ENCODE results near the gene RPE65. TPM values are rescaled to one million over a fixed set of nuclear protein-coding genes. Genes with fewer than 3 reads are reported as not detected.

RPE65 gene
- total RNA-seq, result not detected

- 8 to 10% methylated on average over 1 of the region's 1 CpG for WGBS, 2 donors (ENCODE audit: low coverage in 1 of 2)
- no peak for ATAC-seq
Measured at GRCh38 chr1:68449901-68450300, at the start of gene RPE65. TSS of gene RPE65 (minus strand) at chr1:68449954. CDS start at chr1:68449905, 49 bp downstream.

GRCh38 chr1:68497358-68497698 lies 47.6 kb upstream of the RPE65 start:
- WGBS, 2 donors (ENCODE audit: low coverage in 1 of 2), result 10 to 20% methylated on average over 2 to 3 of the region's 3 CpGs
- Histone ChIP-seq H3K4me3 (peak overlapping the region; percentile 45 to 63), H3K9me3 (no peaks in the 10 kb centered on the region), H3K27ac (peak overlapping the region in 3 of 4 donors; percentile 15 to 60 (median 59)), H3K27me3 (no peaks in the 10 kb centered on the region), H3K36me3 (no peaks in the 10 kb centered on the region), H3K4me1 (peaks cover 0 to 16% (median 8%) of the 10 kb centered on the region in 3 donors)
- no peak for TF ChIP-seq POLR2A (IDR thresholded peaks at IDR 0.05)
- no peak for TF ChIP-seq POLR2AphosphoS5 (IDR thresholded peaks at IDR 0.05)
- no peak for TF ChIP-seq EP300 (IDR thresholded peaks at IDR 0.05)
- TF ChIP-seq, protein P1, sequence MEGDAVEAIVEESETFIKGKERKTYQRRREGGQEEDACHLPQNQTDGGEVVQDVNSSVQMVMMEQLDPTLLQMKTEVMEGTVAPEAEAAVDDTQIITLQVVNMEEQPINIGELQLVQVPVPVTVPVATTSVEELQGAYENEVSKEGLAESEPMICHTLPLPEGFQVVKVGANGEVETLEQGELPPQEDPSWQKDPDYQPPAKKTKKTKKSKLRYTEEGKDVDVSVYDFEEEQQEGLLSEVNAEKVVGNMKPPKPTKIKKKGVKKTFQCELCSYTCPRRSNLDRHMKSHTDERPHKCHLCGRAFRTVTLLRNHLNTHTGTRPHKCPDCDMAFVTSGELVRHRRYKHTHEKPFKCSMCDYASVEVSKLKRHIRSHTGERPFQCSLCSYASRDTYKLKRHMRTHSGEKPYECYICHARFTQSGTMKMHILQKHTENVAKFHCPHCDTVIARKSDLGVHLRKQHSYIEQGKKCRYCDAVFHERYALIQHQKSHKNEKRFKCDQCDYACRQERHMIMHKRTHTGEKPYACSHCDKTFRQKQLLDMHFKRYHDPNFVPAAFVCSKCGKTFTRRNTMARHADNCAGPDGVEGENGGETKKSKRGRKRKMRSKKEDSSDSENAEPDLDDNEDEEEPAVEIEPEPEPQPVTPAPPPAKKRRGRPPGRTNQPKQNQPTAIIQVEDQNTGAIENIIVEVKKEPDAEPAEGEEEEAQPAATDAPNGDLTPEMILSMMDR (IDR thresholded peaks at IDR 0.05), result no peak
- no peak for ATAC-seq

More at GRCh38 chr1:68449901-68450300, at the start of gene RPE65:
- Histone ChIP-seq H3K4me3 (no peak within 1 kb of the TSS), H3K9me3 (no peaks in the 10 kb centered on the region), H3K36me3 (no peaks in the 10 kb centered on the region), H3K27me3 (no peaks in the 10 kb centered on the region), H3K4me1 (no peaks in the 10 kb centered on the region), H3K27ac (no peak within 1 kb of the TSS)
- TF ChIP-seq POLR2AphosphoS5 (IDR thresholded peaks at IDR 0.05) (no peak), EP300 (IDR thresholded peaks at IDR 0.05) (no peak), POLR2A (IDR thresholded peaks at IDR 0.05) (no peak)
- TF ChIP-seq, protein P1 (IDR thresholded peaks at IDR 0.05), result no peak

DNA sequence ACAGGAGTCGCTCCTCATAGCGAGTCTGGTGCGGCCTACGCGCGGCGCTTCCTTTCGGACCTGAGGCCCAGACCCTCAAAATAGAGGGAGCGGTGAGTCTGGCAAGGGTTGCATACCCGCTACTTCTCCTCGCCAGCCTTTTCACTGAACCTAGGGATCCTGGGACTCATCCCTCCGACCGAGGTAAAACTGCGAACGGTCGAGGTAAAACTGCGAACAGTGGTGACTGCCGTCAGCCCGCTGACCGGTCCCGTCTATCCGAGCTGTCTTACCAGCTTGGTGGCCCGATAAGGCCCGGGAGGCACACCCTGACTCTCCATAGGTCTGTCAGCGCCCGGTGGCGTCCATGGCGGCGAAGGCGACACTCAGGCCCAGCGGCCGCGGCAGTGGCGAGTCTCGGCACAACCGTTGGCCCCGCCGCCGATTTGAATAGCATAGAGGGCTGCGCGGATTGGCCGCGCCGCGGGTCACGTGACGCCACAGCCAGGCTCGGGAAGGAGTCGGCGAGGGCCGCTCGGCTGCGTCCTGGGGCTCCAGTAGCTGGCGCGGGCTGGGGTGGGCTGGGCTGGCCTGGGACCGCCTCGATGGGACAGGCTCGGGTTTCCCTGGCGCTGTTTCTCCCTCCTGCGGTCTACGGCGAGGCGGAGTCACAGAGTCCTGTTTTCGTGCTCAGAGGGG lies 47.1 kb upstream of the RPE65 start, which contains the start of gene DEPDC1:
TSS of gene DEPDC1 (minus strand) at position 403 of the 678 bp plus-strand sequence. CDS start at position 320, 83 bp downstream.
- Histone ChIP-seq H3K27me3 (no peaks in the 10 kb centered on the region), H3K9me3 (no peaks in the 10 kb centered on the region), H3K4me1 (peaks cover 0 to 16% (median 8%) of the 10 kb centered on the region in 3 donors), H3K36me3 (no peaks in the 10 kb centered on the region), H3K27ac (peak within 1 kb of the TSS in 3 of 4 donors; percentile 15 to 60 (median 59)), H3K4me3 (peak within 1 kb of the TSS; percentile 45 to 63)
- peak; percentile 99 for ATAC-seq
- 0% methylated on average over 1 of the region's 64 CpGs; no CpG with 5 or more reads in 1 of the 2 donors for WGBS, 2 donors (ENCODE audit: low coverage in 1 of 2)
- TF ChIP-seq POLR2A (IDR thresholded peaks at IDR 0.05), result no peak
- TF ChIP-seq EP300 (IDR thresholded peaks at IDR 0.05), result no peak
- TF ChIP-seq, protein P1 (IDR thresholded peaks at IDR 0.05), result peak in 1 of 4 experiments; percentile 14

DNA sequence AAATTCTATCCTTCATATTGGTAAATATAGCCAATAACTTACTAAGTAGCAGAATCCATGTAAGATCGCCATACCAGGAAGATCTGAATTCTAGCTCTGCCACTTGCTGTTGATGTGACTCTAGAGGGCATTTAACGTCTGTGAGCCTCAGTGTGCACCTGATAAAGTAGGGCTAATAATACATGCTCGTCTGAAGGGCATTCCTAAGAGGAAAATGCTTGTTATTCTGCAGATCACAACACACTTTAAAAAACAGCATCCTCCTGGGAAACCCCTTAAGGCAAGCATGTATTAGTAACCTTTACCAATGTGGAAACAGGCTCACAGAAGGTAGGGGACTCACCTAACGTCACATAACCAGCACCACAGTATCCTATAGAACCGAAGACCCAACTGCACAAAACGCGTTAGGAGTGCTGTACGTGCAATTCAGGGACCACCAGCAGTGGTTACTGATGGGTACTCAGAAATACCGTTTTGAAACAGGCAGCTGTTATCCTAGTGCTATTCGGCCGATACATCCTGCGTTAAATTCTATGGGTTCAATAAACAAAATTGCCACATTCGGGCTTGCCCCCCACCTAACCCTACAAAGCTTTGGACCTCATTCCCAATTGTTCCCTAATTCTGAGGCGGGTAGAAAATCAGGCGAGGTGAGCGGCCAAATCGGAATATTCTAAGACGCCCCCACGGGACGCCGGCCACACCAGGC lies 46.4 kb upstream of the RPE65 start:
- H3K4me1 ChIP-seq, result peaks cover 0 to 16% (median 8%) of the 10 kb centered on the region in 3 donors
- no peaks in the 10 kb centered on the region for H3K27me3 ChIP-seq
- H3K27ac ChIP-seq, result peak overlapping the region in 1 of 4 donors; percentile 60
- H3K9me3 ChIP-seq, result no peaks in the 10 kb centered on the region
- ATAC-seq, result no peak
- no peak for TF ChIP-seq EP300 (IDR thresholded peaks at IDR 0.05)
- no peak for TF ChIP-seq POLR2A (IDR thresholded peaks at IDR 0.05)
- TF ChIP-seq, protein P1 (IDR thresholded peaks at IDR 0.05), result no peak
- no peak for TF ChIP-seq POLR2AphosphoS5 (IDR thresholded peaks at IDR 0.05)
- whole genome bisulfite sequencing, 2 donors (ENCODE audit: low coverage in 1 of 2), result 8 to 13% methylated on average over 8 to 12 of the region's 21 CpGs
- peak overlapping the region; percentile 45 to 63 for H3K4me3 ChIP-seq
- no peaks in the 10 kb centered on the region for H3K36me3 ChIP-seq
